GM23248 (cell line): ENCODE results near the gene STRA6.

Source experiments
- EZH2 ChIP-seq: fragments of 200-600 bp; sonication (generic); IDR thresholded peaks from 2 replicates; pipeline ENCODE4 v1.6.1; 2018; ENCODE audit warnings: antibody characterized with exemption, mild to moderate bottlenecking; ENCODE audit not compliant: insufficient read depth, poor library complexity, severe bottlenecking
- EZH2phosphoT487 ChIP-seq: fragments of 200-600 bp; sonication (generic); IDR thresholded peaks from 2 replicates; pipeline ENCODE4 v1.6.1; 2018; ENCODE audit warnings: antibody characterized with exemption, moderate library complexity, mild to moderate bottlenecking, low read depth; ENCODE audit not compliant: insufficient read depth

DNA sequence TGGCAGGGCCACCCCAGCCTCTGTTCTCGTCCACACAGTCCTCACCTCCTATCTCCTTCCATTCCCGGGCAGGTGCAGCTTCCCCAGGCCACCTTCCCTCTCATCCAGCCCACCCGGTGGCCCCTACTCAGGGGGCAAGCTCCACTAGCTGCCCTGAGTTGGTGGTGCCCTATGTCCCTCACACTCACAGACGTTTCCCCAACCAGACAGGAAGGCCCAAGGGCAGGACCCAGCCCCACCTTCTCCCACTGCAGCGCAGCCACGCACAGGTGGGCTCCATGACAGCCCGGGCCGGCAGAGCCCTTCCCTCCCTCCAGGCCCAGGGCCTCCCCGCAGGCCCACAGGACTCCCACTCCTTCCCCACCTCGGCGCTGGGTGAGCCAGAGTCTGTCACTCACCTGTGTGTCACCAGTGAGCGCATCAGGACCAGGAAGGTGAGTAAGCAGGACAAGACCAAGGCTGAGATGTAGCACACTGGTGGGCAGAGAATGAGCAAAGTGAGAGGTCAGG lies 17.9 kb downstream of the STRA6 start:
- TF ChIP-seq EZH2: no peak
- no peak for TF ChIP-seq EZH2phosphoT487
